HT1080 (cell line): ENCODE measurements around the gene NUDCD3. TPM values are rescaled to one million over a fixed set of nuclear protein-coding genes. Genes with fewer than 3 reads are reported as not detected.

Experiments used
- DNase-seq: peaks from one replicate; pipeline ENCODE4 v3.0.0-alpha.2; 2015; ENCODE audit warnings: low read depth
- total RNA-seq: library from RNA; depleted of rRNA; stranded (reverse); fragments of >200 nt; shearing (Covaris generic); gene quantifications from 2 replicates; pipeline ENCODE4 v1.2.3, GENCODE V29; 2014

The NUDCD3 gene
- total RNA-seq, 1 experiment from 2014 or later: 72.3 TPM

- no peak for DNase-seq
Measured at GRCh38 chr7:44402401-44403060, 87.9 kb downstream of the NUDCD3 start.

- no peak for DNase-seq
Measured at GRCh38 chr7:44401692-44402091, 88.8 kb downstream of the NUDCD3 start.

DNA sequence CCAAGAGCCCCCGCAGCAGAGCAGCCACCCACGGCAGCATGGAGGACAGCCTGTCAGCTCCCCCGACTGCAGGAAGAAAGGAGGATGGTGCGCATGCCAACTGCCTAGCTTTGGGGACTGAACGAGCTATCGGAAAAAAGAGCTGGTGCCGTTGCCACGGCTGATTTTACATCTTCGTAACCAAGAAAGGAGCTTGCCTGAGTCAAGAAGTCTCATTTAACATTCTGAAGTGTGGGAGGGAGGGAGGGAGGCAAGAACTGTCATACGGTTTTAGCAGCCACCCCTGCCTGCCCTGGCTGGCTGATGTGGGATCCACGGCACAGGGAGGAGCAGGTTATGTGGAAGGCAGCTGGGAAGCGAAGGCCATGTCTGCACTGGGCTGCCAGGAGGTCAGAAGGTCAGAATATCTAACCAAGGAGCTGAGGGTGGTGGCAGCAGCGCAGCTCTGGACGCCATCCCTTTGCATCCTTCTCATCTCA is 90.4 kb downstream of the NUDCD3 start:
- no peak for DNase-seq

DNA sequence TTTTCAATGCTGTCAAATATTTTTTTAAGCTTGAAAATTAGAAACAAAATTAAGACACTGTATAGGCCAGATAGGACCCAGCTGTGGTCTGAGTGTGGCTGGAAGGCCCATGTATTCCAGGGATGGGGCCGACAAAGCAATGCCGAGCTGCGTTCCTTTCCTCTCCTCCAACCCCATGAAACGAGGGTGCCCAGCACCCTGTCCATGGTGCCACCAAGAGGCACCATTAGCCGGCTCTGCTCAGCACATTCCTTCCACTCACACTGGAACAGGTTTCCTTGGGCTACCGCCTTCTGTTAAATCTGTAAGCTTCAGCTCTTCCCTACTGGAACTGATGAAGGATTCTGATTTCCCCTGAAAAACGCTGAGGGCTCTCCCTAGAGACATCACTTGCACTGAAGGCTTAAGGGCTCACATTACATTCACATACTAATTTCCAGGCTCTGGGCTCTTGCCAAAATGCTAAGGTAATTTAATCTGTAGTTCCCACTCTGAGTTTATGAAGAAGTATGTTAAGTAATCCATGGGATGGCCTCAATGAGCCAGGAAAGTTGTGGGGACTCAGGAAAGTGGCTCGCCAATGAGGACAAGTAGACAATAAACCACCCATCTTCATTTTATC is 91.4 kb downstream of the NUDCD3 start:
- DNase-seq: no peak

DNA sequence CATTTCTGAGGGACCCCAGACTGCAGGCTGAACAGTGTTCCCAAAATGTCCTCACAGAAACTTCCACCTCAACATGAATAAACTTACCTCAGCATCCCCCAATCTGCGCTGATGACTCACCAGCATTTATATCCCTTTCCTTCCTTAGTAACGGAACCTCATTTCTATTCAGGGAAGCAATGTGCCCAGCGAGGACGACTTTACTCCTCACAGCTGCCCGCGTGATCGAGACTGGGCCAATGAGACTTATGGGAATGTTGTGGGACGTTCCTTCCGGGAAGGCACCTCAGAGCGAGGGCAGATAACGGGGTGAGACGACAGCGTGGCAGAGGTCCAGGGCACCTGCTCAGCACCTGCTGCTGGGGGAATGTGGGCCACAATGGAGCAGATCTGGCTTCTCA is 91.9 kb downstream of the NUDCD3 start:
- DNase-seq: no peak

DNA sequence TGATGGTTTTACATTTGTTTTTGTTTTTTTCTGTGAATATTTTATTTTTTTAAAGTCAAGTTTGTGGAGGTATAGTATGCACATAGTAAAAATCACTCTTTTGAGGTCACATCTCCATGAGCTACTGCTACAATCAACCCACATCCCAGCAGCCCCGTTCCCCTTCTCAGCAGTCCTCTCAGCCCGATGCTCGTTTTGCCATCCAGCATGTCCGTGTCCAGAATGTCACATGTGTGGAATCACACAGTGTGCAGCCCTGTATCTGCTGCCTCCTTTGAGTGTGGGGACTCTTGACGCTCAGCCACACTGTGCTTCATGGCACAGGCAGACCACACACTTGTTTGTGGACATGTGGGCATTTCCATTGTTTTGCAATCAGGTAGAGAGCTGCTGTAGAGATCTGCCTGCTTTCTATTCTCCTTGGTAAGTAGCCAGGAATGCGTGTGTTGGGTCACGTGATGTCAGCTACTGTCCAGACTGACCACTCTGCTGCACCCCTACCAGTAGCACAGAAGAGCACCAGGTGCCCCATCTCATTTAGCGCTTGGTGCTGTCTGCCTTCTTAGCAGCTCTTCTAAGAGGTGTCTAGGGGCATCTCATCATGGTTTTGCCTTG is 93.4 kb downstream of the NUDCD3 start:
- DNase-seq: no peak

DNA sequence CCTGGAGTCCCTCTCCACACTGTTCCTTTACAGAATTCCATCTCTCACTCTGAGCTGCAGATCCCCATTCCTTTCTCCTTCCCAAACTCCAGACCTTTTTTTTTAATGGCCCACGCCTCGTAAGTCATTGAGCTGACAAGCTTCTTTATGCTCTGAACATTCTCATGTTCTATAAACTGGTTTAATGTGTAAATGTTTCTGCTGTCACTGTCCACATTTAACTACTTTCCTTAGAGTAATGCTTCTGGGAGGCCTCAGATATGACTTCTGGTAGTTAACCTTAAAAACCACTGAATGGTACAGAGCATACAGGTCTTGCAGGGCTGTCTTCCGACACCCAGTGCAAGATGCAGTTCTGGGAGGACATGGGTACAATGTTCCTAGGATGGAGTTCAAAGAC is 94.0 kb downstream of the NUDCD3 start:
- no peak for DNase-seq

DNA sequence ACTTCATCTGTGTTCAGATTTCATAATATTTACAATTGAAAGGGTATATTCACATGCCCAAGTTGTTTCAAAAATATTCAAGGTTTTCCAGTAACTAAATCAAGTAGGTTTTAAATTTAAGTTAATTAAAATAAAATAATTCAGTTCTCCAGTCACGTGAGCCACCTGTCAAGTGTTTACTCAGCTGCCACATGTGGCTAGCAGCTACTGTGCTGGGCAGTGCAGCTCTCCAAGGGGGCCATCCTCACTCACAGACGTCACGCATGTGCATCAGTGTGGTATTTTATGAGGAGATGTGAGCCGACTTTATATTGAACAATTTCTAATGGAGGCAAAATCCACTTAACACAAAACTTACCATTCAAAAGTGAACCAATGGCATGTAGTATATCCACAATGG is 95.4 kb downstream of the NUDCD3 start:
- no peak for DNase-seq

DNA sequence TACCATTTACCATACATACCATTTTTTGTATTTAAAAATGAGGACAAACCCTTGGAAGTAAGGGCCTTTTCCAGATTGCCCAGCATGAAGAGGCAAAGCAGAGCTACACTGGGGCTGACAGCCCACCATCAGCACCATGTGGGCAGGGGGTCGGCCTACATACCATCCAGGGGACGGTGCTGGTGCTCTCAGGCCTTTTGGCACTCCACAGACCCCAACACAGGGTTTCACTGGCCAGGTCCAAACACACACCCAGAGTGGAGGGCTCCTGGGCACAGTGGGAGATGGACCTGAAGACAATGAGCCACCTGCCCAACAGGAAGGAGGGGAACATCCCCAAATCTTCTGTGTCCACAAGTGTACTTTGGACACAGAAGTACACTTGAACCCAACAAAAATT is 95.8 kb downstream of the NUDCD3 start:
- DNase-seq: no peak

- DNase-seq: no peak
Measured at GRCh38 chr7:44394112-44394447, 96.4 kb downstream of the NUDCD3 start.

DNA sequence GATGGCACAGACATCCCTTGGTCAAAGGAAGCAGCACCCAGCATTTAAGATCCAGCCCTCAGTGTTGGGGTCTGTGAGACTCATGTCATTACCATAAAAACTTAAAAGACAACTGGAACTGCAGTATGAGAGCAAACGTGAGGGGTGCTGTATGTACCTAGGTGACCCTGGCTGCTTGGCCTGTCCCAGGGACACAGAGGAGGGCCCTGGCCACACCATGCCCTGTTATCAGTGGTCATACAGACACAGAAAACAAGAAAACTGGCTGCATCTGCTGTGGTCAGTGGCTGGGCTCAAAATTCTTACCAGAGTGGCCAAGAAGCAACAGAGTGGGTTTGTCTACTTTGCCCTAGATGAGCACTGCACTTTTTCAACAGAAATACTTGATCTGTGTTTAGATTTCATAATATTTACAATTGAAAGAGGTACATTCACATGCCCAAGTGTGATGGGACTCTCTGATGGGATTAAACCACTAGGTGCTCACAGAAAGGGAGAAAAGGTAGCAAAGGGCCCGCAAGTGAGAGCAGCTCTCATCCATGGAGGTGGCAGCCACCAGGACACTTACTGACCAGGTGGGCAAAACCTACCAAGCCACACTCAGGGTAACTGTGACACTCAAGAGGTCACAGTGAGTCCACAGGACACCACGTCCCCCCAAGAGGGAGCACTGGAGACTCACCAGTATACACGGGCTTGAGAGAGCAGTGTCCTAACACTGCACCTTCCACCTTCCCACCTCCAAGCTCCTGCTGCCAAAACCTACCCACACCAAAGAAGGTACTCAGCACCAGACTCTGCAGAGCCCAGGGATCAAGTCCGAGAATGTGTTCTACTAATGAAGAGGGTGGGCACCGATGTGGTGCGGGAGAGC is 97.0 kb downstream of the NUDCD3 start:
- DNase-seq: no peak

GRCh38 chr7:44392618-44393010 is 97.8 kb downstream of the NUDCD3 start:
- DNase-seq: no peak

DNA sequence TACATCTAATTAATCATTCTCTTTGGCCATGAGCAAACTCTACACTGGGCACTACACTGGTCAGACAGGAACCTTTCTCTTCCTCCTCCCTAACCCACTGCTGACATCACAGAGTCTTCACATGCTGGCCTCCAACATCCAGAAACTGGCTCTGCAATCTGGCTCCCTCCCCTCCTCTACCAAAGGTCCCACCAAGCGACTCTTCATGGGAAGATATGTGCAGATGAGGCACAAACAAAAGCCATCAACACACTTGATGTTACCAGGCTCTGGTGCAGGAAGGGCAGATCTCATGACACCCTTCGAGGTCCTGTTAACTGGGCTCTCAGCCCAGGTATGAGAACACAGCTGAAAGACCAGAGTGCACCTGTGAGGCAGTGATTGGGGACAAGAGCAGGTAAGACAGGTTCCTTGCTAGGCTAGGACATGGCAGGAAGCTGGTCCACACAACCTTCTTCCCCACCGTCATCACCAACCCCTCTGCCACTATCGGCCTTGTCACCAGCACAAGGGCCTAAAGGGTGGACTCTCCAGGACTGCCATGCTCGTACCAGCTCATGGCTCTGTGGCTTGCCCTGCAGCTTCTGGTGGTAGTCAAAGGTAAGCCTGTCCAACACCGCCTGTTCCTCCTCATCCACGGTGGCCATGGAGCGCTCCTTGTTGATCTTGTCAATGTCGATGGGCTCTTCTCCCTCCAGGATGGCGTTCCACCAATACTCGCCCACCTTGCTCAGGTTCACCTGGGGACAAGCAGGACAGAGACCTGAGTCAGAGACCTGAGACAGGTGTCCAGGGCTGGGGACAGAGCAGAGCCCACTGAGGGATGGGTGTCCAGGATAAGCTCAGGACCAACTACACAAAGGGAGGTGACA is 98.5 kb downstream of the NUDCD3 start:
- DNase-seq: no peak

- no peak for DNase-seq
Measured at GRCh38 chr7:44391171-44391570, 99.3 kb downstream of the NUDCD3 start.

DNA sequence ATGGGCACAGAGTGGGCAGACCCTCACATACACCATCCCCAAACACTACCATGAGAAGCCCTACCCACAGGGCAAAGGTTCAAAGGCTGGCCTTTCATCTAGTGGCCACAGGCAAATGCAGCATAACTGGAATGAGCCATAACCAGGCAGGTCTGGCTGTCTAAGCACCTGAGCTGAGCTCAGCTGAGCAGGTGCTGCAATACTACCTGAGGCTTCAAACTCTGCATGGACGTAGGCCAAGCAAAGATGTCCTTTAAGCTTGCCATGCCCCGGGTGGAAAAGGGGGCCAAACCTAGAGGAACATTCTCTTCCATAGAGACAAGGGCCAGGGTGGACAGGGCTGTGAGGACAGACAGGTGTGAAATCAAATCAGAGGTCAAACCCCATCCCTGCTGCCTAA is 99.8 kb downstream of the NUDCD3 start:
- DNase-seq: no peak

GRCh38 chr7:44388089-44388970 is 102.1 kb downstream of the NUDCD3 start:
- no peak for DNase-seq

DNA sequence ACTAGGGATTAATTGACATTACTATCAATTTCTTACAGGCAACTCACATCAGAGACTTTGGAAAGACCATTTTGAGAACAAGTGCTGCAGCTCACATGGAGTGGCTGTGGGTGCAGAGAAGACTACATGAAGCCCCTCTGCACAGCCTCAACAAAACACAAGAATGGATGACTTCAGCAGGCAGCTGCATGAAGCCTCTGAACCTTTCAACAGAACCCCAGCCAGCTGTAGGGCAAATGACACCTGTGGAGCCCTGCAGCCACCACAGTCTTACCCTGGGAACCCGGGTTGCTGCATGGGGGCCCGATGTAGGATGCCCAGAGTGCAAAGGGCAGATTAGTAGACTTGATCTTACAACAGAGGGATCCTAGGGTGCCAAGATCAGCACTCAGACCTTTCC is 103.1 kb downstream of the NUDCD3 start:
- DNase-seq: no peak

DNA sequence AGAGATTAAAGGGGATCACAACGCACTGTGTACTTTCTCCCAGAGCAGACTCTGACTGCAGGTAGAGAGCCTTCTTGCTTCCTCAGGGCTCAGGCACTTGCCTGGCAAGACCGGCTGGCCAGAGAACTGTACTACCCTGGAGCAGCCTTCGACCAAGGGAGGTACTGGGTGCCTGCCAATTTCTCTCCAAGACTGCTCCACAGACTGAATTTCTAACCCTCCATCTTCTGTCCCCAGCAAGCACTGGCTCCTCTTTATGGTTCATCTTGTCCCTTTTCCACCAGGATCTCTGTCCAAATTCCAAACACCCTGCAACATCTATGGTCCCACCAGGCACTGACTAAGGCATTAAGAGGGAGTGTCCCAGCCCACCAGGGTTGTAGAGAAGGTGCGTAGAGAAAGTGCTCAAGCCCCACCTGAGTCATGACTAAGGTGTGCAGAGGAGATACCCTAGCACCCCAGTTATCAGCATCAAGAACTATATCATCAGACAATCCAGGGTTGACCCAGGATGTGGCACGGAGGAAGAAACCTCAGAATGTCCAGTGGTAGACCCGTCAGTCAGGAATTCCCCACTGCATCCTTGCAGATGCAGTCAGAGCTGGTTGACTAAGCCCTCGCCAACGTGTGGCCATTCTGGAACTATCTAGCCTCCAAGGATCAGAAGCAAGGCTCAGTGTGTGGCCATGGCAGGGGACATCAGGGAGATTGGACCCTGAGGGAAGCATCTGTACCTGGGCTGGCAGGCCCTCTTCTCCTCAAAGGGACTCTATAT is 104.1 kb downstream of the NUDCD3 start:
- DNase-seq: no peak

DNA sequence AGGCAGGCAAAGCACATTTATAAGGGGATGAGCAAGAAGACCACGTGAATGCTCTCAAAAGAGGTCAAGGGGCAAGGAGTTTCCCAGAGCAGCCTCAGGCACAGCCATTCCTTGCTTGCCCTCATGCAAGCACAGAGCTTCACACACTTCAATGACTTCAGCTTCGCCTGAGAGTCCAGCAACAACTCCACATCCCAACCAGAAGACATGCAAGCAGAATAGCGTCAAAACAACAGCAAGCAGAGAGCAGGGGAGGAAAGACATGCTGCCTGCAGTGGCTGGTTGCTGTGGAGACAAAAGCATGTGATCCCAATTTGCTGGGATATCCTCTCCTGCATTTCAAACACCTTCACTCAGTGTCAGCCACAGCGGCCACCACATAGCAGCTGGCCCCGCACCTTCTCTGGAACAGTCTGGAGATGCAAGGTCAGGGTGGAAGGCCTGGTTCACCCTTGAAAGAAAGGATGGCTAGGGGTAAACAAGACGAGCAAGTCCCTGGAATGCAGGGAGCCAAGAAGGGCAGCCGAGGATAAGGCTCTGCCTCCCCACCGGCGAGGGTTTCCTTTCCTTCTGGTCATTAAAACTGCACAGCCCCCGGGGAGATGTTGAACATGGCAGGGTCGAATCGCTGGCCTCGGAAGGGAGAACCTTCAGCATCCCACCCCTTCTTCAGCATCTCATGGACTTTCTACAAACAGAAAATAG is 104.9 kb downstream of the NUDCD3 start:
- DNase-seq: no peak
